GM19023 (cell line): Measurements from ENCODE around the gene SLC30A5.
A peak's percentile ranks its signal among the peaks of the same experiment; 100 is the strongest.

ENCODE experiments used
- ATAC-seq: cut with Tn5 transposase; IDR thresholded peaks from one replicate; pipeline ENCODE4 v1.9.1; 2021; ENCODE audit warnings: mild to moderate bottlenecking, moderate library complexity; ENCODE audit not compliant: unreplicated experiment

SLC30A5 gene

DNA sequence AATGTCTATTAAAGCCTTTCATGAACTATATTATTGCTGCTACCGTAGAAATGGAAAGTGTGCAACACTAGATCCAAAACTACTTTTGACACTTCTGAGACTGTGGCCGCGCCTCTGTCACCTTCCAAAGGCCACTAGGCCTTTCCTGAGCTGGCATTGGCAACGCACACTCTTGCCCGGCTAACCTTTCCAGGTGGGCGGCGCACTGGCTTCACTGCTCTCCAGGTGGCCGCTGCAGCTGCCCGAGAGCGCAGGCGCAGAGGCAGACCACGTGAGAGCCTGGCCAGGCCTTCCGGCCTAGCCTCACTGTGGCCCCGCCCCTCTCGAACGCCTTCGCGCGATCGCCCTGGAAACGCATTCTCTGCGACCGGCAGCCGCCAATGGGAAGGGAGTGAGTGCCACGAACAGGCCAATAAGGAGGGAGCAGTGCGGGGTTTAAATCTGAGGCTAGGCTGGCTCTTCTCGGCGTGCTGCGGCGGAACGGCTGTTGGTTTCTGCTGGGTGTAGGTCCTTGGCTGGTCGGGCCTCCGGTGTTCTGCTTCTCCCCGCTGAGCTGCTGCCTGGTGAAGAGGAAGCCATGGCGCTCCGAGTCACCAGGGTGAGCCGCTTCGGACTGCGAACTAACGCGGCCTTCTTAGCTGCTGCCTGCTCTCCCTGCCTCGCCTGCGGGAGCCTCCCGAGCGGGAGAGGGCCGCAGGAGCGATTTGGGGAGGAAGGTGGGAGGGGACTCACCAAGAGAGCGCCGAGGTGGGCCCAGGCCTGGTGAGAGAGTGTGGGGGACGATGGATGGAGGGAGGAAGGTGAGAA is 73.1 kb downstream of the SLC30A5 start, which contains the start of gene CCNB1:
Gene CCNB1 (plus strand): TSS at position 465 of the 807 bp plus-strand sequence. CDS start 113 bp downstream, at position 578.
- ATAC-seq, result peak; percentile 100

GRCh38 chr5:69167493-69167855 is 73.7 kb downstream of the SLC30A5 start:
- ATAC-seq, result no peak

DNA sequence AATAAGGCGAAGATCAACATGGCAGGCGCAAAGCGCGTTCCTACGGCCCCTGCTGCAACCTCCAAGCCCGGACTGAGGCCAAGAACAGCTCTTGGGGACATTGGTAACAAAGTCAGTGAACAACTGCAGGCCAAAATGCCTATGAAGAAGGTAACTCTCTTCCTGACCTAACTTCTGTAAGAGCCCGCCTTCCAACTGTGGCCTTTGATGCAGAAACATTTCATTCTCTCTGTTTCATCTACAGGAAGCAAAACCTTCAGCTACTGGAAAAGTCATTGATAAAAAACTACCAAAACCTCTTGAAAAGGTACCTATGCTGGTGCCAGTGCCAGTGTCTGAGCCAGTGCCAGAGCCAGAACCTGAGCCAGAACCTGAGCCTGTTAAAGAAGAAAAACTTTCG is 74.1 kb downstream of the SLC30A5 start:
- ATAC-seq, result no peak

DNA sequence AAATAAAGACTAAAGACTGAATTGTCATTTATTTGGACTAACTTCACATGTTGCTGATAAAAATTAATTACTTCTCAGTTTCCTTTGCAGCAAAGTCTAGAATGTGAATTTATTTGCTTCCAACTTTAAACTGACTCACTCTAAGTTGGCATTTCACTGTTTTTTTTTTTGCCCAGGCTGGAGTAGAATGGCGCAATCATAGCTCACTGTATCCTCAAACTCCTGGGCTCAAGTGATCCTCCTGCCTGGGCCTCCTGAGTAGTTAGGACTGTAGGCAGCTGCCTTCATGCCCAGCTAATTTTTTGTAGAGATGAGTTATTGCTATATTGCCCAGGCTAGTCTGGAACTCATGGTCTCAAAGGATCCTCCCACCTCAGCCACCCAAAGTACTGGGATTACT is 76.7 kb downstream of the SLC30A5 start:
- no peak for ATAC-seq

DNA sequence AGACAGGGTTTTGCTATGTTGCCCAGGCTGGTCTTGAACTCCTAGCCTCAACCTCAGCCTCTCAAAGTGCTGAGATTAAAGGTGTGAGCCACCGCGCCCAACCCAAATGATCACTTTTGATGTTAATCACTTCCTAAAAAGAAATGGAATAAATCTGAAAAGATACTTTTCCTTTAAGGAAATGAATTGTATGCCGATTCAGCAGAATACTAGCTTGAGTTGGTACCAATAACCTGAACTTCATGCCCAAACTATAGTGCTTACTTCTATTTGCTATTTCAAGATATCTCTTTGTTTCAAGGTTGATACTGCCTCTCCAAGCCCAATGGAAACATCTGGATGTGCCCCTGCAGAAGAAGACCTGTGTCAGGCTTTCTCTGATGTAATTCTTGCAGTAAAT is 77.2 kb downstream of the SLC30A5 start:
- no peak for ATAC-seq
